H9 (cell line): ENCODE results near the gene TBX15. TPM values are rescaled to one million over a fixed set of nuclear protein-coding genes. Genes with fewer than 3 reads are reported as not detected.

Experiments
- DNase-seq: peaks from one replicate; pipeline ENCODE4 v3.0.0-alpha.2; 2017
- H2AFZ ChIP-seq: one replicate; pipeline ENCODE4 v1.6.1; 2013; ENCODE audit warnings: mild to moderate bottlenecking, low read length, control low read depth, moderate library complexity
- H2AK5ac ChIP-seq: 2 replicates; pipeline ENCODE4 v1.6.1; 2013; ENCODE audit warnings: low read length, control low read depth, mixed read lengths; ENCODE audit not compliant: insufficient read length
- H2BK120ac ChIP-seq: one replicate; pipeline ENCODE4 v1.6.1; 2013; ENCODE audit warnings: low read depth, mild to moderate bottlenecking, low read length, control low read depth, inconsistent platforms; ENCODE audit not compliant: poor library complexity, severe bottlenecking
- H2BK12ac ChIP-seq: 2 replicates; pipeline ENCODE4 v1.6.1; 2013; ENCODE audit warnings: low read length, control low read depth, mixed read lengths, low read depth; ENCODE audit not compliant: insufficient read length
- H2BK15ac ChIP-seq: 2 replicates; pipeline ENCODE4 v1.6.1; 2013; ENCODE audit warnings: low read depth, low read length, control low read depth
- H2BK20ac ChIP-seq: one replicate; pipeline ENCODE4 v1.6.1; 2013; ENCODE audit warnings: low read depth, mild to moderate bottlenecking, low read length, control low read depth, inconsistent platforms; ENCODE audit not compliant: poor library complexity, severe bottlenecking
- H2BK5ac ChIP-seq: 2 replicates; pipeline ENCODE4 v1.6.1; 2013; ENCODE audit warnings: low read length, control low read depth, mixed read lengths; ENCODE audit not compliant: insufficient read length
- H3K14ac ChIP-seq: 2 replicates; pipeline ENCODE4 v1.6.1; 2013; ENCODE audit warnings: low read length, control low read depth; ENCODE audit not compliant: insufficient read depth
- H3K18ac ChIP-seq: 2 replicates; pipeline ENCODE4 v1.6.1; 2013; ENCODE audit warnings: low read depth, mild to moderate bottlenecking, mixed read lengths, low read length, control low read depth; ENCODE audit not compliant: insufficient read length
- H3K23ac ChIP-seq: 2 replicates; pipeline ENCODE4 v1.6.1; 2013; ENCODE audit warnings: low read length, control low read depth, mixed read lengths, low read depth; ENCODE audit not compliant: insufficient read length
- H3K23me2 ChIP-seq: 2 replicates; pipeline ENCODE4 v1.6.1; 2013; ENCODE audit warnings: low read depth, mild to moderate bottlenecking, mixed read lengths, low read length, control low read depth; ENCODE audit not compliant: insufficient read length, poor library complexity, severe bottlenecking
- H3K27ac ChIP-seq: 2 replicates; pipeline ENCODE4 v1.5.1; 2013; ENCODE audit warnings: low read length, control low read depth, mixed read lengths, low read depth; ENCODE audit not compliant: insufficient read length
- H3K27me3 ChIP-seq: 2 replicates; pipeline ENCODE4 v1.6.1; 2013; ENCODE audit warnings: low read length, control low read depth, inconsistent platforms; ENCODE audit not compliant: insufficient read depth
- H3K4ac ChIP-seq: 2 replicates; pipeline ENCODE4 v1.6.1; 2013; ENCODE audit warnings: low read depth, mild to moderate bottlenecking, control low read depth, inconsistent platforms, low read length, moderate library complexity
- H3K4me1 ChIP-seq: 2 replicates; pipeline ENCODE4 v1.6.1; 2013; ENCODE audit warnings: low read length, control low read depth, inconsistent platforms; ENCODE audit not compliant: insufficient read depth
- H3K4me2 ChIP-seq: 2 replicates; pipeline ENCODE4 v1.6.1; 2013; ENCODE audit warnings: low read length, control low read depth, mixed read lengths; ENCODE audit not compliant: insufficient read length, insufficient read depth
- H3K56ac ChIP-seq: 2 replicates; pipeline ENCODE4 v1.6.1; 2013; ENCODE audit warnings: low read depth, mild to moderate bottlenecking, mixed read lengths, low read length, control low read depth; ENCODE audit not compliant: insufficient read length
- H3K79me1 ChIP-seq: 2 replicates; pipeline ENCODE4 v1.6.1; 2013; ENCODE audit warnings: low read depth, mild to moderate bottlenecking, moderate library complexity, low read length, control low read depth, inconsistent platforms; ENCODE audit not compliant: insufficient read depth, poor library complexity, severe bottlenecking
- H3K79me2 ChIP-seq: 2 replicates; pipeline ENCODE4 v1.6.1; 2013; ENCODE audit warnings: low read length, control low read depth, inconsistent platforms; ENCODE audit not compliant: insufficient read depth
- H3K9ac ChIP-seq: 2 replicates; pipeline ENCODE4 v1.6.1; 2013; ENCODE audit warnings: low read length, control low read depth, mixed read lengths; ENCODE audit not compliant: insufficient read length; ENCODE audit errors: extremely low read depth
- H3K9me3 ChIP-seq: one replicate; pipeline ENCODE4 v1.6.1; 2013; ENCODE audit warnings: low read depth, low read length, inconsistent platforms; ENCODE audit not compliant: control insufficient read depth
- H3T11ph ChIP-seq: one replicate; pipeline ENCODE4 v1.6.1; 2013; ENCODE audit warnings: mild to moderate bottlenecking, low read length, control low read depth, inconsistent platforms
- H4K20me1 ChIP-seq: one replicate; pipeline ENCODE4 v1.6.1; 2013; ENCODE audit not compliant: control insufficient read depth, insufficient read length, insufficient read depth
- H4K5ac ChIP-seq: 2 replicates; pipeline ENCODE4 v1.6.1; 2013; ENCODE audit warnings: low read depth, mild to moderate bottlenecking, mixed read lengths, low read length, control low read depth; ENCODE audit not compliant: insufficient read length
- H4K8ac ChIP-seq: replicated peaks from 2 replicates; pipeline ENCODE4 v1.6.1; 2013; ENCODE audit warnings: low read length, control low read depth, mixed read lengths, low read depth; ENCODE audit not compliant: insufficient read length
- H4K91ac ChIP-seq: 2 replicates; pipeline ENCODE4 v1.6.1; 2013; ENCODE audit warnings: low read depth, mild to moderate bottlenecking, moderate library complexity, mixed read lengths, low read length, control low read depth; ENCODE audit not compliant: insufficient read length
- H3K27ac Mint-ChIP-seq, 3 experiments: 2 replicates in 2 of 3; 3 replicates in 1 of 3; pipeline ENCODE4 v1.8.0; 2020 to 2021; ENCODE audit warnings: mixed read lengths in 3 of 3, mild to moderate bottlenecking in 1 of 3, moderate library complexity in 1 of 3
- H3K27me3 Mint-ChIP-seq: 2 replicates; pipeline ENCODE4 v1.8.0; 2021; ENCODE audit warnings: low read depth, mild to moderate bottlenecking, moderate library complexity, mixed read lengths
- H3K36me3 Mint-ChIP-seq, 3 experiments: 2 replicates in 2 of 3; 3 replicates in 1 of 3; pipeline ENCODE4 v1.8.0; 2020 to 2021; ENCODE audit warnings: low read depth in 3 of 3, mixed read lengths in 3 of 3; ENCODE audit not compliant: insufficient read depth in 1 of 3
- H3K4me1 Mint-ChIP-seq, 2 experiments: 2 replicates each; pipeline ENCODE4 v1.8.0; 2020; ENCODE audit warnings: mixed read lengths in 2 of 2
- H3K4me3 Mint-ChIP-seq, 2 experiments: 2 replicates in 1 of 2; 3 replicates in 1 of 2; pipeline ENCODE4 v1.8.0; 2020 to 2021; ENCODE audit warnings: mild to moderate bottlenecking in 2 of 2, mixed read lengths in 2 of 2, moderate library complexity in 1 of 2
- H3K9me3 Mint-ChIP-seq, 2 experiments: 2 replicates in 1 of 2; 3 replicates in 1 of 2; pipeline ENCODE4 v1.8.0; 2020; ENCODE audit warnings: mild to moderate bottlenecking in 2 of 2, mixed read lengths in 2 of 2, moderate library complexity in 1 of 2
- CTCF ChIP-seq: fragments of 200-600 bp; sonication (generic); conservative IDR thresholded peaks from 3 replicates; pipeline ENCODE4 v1.8.0; 2021; ENCODE audit warnings: antibody characterized with exemption, mild to moderate bottlenecking
- WGBS: extraction: QIAGEN DNeasy Blood & Tissue Kit; methylation state at CpG from one replicate; pipeline ENCODE4 v1.1.7; 2013; ENCODE audit warnings: missing lambda C conversion rate, low lambda C conversion rate, mixed read lengths; ENCODE audit not compliant: insufficient read length; ENCODE audit errors: extremely low coverage; 5-methylcytosine and 5-hydroxymethylcytosine counted together
- total RNA-seq: library from RNA; stranded (reverse); gene quantifications from 2 replicates; pipeline ENCODE4 v1.2.1, GENCODE V29; 2021

The TBX15 gene
- total RNA-seq, 1 experiment from 2014 or later, result 0.07 TPM

DNA sequence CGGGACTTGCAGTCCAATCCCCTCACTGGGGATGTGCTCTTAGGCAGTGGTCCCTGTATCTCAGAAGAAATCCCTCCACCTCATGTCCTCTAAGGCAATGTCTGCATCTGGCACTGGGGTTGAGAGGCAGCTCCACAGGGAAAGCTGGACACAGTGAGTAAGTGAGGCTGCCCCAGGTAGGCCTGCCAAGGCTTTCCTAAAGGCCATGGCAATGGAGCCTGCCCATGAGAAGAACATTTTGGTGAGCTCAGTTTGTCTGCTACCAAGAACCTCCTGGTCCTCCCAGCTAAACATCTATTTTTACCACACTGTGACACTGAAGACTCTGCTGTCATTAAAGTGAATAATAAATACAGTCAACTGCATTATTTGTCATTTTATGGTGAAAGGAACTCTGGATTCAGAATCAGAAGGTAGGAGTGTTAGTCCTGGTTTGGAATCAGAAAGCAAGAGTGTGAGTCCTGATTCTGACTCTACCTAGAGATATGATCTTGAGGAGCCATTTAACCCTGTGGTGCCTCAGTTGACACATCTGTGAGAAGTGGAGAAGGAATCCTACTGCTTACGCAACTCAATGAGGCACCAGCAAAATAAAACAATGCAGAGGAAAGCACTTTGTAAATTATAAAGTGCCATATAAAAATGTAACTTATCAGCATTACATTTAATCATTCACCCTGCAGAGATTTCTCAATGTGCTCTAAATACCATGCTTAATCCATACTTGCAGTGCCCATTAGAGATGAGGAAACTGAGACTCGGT, 41.0 kb downstream of the TBX15 start:
- Histone ChIP-seq H3K79me2 (no peaks in the 10 kb centered on the region), H4K91ac (no peak overlapping the region), H3K27me3 (no peaks in the 10 kb centered on the region), H3K9me3 (no peaks in the 10 kb centered on the region), H2BK120ac (no peak overlapping the region), H3K4ac (no peak overlapping the region), H3T11ph (no peak overlapping the region), H4K5ac (no peak overlapping the region), H2BK5ac (no peak overlapping the region), H2AFZ (no peak overlapping the region), H3K14ac (no peak overlapping the region), H3K18ac (no peak overlapping the region), H2BK12ac (no peak overlapping the region), H4K20me1 (no peaks in the 10 kb centered on the region), H2AK5ac (no peak overlapping the region), H2BK20ac (no peak overlapping the region), H3K27ac (no peak overlapping the region), H3K4me2 (no peak overlapping the region), H3K79me1 (no peaks in the 10 kb centered on the region), H4K8ac (no peak overlapping the region), H3K9ac (no peak overlapping the region), H3K56ac (no peak overlapping the region), H2BK15ac (no peak overlapping the region), H3K23ac (no peak overlapping the region), H3K23me2 (no peaks in the 10 kb centered on the region), H3K4me1 (no peaks in the 10 kb centered on the region)
- WGBS, result no CpG with 5 or more reads among the region's 3 CpGs
- peaks cover 4% of the 10 kb centered on the region; the same call in 1 of the 2 replicates for H3K27me3 Mint-ChIP-seq
- 0 out of 4 replicates have a peak, but pooled peaks cover 2% of the 10 kb centered on the region in 2 experiments for H3K4me1 Mint-ChIP-seq
- H3K27ac Mint-ChIP-seq, result no peak overlapping the region
- no peak for DNase-seq
- TF ChIP-seq CTCF, result no peak
- no peak overlapping the region for H3K4me3 Mint-ChIP-seq
- peaks cover 2 to 4% of the 10 kb centered on the region in 2 experiments; a peak in 3 of 5 replicates for H3K9me3 Mint-ChIP-seq
- H3K36me3 Mint-ChIP-seq, result peaks cover 0 to 7% (median 0%) of the 10 kb centered on the region in 3 experiments; a peak in 2 of 7 replicates
